Endothelial cell of hepatic sinusoid (primary cell): ENCODE measurements around the gene SNPH.

Source experiments
- in situ Hi-C: cut with HindIII; loops from 2 replicates; pipeline ENCODE4 v1.10.0; 2017; ENCODE audit warnings: low sequenced_read_pairs

SNPH gene

DNA sequence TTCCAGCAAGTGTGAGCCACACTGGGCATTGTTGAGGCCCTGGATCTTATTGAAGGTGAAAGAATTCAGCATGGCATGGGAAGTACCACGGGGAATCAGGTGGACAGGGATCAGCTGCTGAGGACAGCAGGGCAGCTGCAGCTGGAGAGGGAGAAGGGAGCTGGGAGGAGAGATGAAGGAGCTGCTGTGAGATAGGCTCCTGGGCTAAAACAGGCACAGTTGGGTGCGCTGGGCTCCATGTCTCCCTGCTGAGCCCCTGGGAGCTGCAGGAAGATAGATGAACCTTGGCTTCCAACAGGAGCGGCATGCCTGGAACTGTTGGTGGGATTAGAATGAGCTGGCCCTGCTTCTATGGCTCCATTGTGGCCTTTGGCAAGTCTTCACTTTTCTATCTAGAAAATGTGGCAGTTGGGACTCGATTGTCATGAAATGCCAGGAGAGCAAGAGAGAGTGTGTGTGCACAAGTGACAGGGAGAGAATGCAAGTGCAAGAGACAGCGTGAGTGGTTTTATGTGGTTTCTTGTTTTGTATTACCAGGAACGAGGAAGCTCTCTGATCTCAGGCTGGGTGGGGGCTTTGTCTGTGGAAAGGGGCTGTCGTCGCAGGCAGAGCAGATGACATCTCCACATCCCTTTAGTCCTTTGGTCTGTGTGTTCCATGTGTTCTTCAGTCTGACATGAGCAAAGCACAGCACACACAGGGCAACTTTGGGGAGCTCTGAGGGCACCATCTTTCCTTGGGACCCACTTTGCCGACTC is 20.4 kb downstream of the SNPH start:
- in situ Hi-C loops, result no loop called here

DNA sequence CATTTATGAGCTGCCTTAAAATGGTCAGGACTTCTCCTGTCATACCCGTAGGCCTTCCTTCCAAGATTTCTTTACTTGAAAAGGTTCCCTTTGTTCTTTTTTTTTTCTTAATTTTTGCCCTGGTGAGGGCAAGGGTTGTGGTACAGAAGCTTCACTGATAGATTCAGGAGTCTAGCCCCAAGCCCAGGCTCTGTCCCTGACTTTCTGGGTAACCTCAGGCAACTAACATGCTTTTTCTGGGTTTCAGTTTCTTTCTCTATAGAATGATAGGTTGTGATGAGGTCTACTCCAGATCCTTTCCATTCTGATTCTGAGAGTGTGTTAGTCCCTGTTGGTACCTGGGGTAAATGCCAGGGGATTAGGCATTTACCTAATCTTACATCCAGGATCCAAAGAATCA is 21.2 kb downstream of the SNPH start:
- in situ Hi-C loops, result no loop called here

DNA sequence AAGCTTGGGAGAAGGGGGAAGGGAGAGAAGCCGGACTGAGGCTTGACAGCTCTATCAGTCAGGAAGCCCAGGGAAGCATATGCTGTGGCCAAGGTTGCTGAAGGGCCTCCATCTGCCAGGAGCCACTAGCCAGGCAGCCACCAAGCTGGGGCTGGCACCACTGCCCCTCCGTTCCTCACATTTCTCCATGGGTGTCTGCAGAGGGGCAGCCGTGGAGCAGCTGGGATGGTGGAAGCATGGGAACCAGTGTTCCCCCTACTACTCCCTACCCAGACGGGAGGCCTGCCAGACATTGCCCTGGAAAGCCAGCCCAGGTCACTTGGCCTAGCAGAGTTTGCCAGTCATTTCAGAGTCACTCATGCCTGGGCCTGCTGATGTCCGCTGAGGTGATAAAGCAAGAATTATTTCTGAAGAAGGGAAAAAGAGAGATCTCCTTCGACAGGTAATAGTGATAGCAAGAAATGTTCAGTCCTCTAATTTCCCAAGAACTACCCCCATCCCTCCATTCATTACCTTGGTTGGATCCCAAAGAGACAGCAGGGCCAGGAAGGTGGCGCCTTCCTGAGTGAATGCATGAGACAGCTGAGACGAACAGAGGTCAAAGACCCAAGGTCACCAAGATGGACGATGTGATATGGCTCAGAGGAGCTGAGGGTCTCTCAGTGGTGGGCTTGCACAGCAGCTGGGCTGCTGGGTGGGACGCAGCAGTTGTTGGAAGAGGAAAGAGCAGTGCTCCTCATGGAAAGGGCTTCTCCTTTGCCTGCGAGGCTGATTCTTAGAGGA is 21.9 kb downstream of the SNPH start:
- in situ Hi-C loops, result no loop called here

DNA sequence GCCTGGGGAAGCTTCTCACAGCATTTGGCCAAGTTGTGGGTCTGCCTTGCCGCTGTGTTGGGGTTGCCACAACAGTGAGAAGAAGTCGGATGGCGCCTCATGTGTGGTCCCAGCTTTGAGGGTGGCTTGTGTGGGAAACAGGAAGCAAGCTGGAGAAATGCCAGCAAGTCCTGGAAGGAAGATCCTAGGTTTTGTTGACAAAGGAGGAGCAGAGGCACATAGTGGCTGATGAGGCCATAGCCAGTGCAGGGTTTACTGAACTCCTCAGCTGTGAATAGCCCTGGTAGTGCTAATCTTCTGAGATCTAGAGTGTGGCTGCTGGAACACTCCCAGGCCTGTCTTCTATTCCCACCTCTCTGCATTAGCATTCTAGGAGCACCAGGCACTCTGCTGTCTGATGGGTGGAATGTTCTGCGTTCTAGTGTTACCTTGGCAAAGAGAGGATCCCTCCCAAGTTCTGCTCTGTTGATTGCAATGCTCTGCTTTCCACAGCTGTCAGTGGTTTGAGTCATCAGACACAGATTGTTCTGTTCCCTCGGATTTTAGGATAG is 25.2 kb downstream of the SNPH start:
- in situ Hi-C loops, result no loop called here

DNA sequence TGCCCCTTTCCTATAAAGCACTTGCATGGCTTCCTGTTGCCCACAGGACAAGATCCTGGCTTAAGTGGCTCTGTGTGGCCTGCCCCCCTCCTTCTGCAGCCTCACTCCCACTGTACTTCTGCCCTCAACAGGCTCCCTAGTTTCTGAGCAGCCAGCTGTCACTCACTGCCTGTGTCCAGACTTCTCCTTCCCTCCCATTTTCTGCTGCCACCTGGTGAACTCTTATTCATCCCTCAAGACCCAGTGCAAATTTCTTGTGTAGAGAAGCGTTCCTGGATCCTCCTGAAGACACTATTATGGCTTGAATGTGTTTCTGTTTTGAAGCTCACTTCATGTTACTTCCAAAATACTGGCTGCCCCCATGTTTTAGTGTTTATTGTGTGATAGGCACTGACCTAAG is 26.5 kb downstream of the SNPH start:
- in situ Hi-C loops, result no loop called here

DNA sequence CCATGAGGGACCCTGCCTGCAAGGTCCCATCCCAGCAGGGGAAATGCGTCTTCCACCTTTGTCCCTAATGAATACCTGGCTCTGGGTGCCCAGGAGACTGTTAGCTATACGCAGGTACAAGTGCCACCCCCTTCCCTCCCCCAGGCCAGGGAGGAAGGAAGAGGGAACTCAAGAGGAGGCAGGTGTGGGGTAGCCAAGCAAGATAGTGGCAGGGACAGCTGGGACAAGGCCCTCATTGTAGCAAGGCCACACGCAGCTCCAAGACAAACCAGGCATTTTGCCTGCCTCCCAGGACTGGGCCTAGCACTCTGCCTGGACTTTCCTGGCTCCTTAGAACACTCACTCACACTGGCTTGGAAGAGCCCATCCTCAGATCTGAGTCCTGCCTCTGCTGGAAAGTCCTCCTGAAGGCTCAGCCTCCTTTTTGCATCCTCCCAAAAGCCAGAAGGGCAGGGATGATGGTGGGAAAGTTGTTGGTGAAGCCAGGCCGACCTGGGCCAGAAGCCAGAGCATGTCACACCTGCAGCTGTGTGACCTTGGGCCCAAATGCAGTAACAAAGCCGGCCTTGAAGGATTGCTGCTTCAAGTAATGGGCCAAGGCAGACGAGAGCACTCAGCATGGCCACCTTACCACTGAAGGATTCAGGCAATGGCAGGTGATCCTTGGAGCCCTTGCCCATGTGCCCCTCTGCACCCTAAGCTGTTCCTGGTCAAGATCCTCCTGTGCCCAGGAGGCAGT is 27.7 kb downstream of the SNPH start:
- in situ Hi-C loops, result no loop called here

DNA sequence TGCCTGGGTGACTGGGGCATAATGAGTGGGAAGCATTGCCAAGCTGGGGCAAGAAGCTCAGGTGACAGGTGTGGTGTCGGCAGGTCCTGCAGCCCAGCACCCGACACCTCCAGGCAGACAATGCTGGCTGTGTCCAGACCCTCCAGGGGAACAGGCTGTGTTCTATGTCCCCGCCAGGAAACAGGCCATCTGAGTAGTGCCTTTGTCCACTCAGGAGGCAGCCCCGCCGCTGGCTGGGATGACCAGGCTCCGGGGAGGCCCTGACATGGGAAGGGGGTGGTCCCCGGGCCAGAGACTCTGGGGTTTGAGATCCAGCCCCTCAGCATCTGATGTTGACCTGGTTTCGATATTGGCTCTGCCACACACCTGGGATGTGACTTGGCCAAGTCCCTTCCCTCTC is 28.4 kb downstream of the SNPH start:
- in situ Hi-C loops, result no loop called here

DNA sequence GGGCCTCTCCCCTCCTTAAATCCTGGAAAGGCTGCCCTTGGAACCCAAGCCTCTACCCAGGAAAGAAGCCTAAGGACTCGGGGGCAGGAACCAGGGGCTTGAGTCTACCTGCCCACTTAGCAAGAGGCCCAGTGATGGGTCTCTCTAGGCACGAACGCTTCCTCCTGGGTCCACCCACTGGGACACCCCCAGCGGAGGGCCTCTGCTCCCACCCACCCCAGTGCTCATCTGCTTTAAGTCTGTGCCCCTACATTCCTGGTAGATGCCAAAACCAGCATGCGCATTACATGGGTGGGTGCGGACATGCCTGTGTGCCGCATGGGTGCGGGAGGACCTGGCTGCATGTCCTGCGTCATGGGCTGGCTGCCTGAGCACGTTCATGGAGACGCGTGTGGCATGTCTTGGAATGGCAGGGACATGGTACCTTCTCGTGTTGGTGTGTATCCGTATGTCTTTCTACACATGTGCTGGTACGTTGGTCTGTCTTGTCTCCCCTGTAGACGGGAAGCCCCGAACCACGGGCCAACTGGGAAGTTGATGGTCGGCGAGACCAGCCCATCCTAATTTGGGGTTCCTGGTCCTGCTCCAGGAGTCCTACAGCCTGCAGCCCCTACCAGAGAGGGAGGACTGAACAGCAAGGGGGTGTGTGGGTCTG is 29.3 kb downstream of the SNPH start:
- in situ Hi-C loops, result no loop called here

DNA sequence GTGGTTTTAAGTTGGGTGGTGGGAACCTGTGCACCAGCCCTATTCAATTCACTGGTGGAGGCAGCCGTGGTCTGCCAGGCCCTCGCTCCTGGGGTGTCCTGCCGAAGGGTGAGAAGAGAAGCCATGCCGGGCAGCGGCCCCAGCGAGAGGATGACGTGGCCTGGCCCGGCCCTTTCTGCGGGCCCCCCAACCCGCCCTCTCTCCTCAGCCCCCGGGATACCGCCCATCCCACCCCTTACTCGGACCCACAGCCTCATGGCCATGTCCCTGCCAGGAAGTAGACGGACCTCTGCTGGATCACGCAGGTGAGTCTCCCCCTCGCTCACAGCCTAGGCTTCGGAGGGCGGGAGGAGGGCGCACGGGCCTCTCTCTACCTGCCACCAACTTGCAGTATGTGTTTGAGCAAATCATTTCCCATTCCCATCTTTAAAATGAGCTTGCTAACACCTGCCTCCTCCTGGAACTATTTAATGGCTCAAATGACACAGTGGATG is 30.1 kb downstream of the SNPH start:
- in situ Hi-C loops, result no loop called here

DNA sequence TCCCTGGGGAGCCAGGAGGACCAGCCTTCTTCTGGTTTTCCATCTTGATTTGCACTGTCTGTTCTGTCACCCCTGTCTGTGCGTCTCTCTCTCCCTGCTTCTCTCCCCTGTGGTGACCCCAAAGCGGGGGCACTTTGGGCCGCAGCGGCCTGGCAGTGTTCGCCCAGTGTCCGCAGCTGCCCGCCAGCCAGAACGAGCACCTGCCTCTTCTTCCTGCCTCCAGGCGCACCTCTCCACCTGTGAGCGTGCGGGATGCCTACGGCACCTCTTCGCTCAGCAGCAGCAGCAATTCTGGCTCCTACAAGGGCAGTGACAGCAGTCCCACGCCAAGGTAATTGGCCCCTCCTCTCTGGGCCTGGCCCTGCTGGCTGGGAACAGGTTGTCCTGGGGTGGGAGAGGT is 30.8 kb downstream of the SNPH start:
- in situ Hi-C loops, result no loop called here

DNA sequence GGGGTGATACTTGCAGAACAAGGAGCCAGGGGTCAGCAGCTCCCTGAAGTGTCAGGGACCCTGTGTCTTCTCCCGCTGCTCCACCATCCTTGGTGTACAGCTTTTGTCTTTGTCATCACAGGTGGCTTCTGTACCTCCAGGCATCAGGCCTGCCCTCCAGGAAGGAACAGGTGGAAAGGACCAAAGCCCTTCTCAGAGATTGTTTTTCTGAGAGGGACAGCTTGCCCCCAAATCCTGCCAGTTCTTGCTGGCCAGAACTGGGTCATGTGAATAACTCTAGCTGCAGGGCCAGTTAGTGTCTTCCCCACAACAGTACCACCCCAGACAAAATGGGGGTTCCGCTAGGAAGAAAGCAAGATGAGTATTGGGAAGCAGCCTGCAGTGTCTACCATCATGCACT is 31.4 kb downstream of the SNPH start:
- in situ Hi-C loops, result no loop called here

DNA sequence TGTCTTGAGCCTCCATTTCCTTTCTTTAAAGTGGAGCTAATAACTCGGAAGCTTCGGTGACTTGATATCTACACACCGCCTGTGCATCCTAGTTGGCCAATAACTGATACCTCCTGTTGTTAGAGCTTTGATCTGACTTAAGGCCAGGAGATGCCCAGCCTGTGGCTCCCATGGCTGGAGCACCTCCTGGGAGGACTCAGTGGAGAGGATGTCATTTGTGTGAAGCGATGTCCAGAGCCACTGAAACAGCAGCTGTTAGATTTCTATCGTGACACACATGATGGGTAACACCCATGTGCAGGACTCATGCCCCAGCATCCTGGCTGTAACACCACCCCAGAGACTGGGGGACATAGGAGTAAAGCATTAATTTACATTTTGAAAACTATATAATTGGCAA is 32.1 kb downstream of the SNPH start:
- in situ Hi-C loops, result no loop called here

DNA sequence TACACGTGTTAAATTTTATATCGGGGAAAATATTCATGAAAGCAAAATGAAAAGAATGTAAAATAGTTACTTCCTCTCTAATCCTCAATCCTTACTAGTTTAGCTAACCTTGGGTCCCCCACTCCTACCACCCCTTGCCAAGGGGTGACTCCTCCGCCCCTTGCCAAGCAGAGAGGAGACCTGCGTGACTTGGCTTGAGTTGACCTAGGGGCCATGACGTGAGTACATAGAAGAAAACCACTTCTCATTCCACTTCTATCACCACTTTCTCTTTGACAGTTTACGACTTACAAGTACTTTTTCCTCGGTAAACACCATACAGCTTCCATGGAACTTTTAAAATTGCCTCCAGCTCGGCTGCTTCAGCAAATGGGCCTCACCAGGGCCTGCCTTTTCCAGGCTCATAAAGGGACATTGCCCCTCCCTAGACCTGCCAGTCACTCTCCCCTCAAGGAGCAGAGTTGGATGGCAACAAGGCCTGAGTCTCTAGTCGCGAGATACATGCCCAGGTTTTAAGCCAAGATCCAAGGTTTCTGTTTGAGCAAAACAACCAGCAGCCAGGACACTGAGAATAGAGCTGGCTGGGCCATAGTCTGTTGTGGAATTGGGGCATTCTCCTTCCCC is 32.9 kb downstream of the SNPH start:
- in situ Hi-C loops, result no loop called here

DNA sequence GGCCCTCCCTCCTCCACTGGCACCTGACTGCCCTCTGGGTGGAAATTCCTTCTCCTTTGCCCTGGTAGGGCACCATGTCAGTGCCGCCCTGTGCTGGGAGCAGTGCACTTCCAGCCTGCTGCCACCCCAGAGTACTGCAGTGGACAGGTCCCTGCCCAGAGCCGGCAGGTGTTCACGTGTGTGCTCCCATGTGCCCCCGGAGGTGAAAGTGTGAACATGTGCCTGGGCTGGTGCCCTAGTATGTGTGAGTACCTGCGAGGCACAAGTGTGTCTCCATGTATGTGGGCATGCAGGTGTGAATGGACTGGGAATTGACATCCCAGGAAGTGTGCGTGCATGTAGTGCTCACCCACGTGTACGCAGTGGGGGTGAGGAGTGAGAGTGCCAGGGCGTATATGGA is 33.4 kb downstream of the SNPH start:
- in situ Hi-C loops, result no loop called here

DNA sequence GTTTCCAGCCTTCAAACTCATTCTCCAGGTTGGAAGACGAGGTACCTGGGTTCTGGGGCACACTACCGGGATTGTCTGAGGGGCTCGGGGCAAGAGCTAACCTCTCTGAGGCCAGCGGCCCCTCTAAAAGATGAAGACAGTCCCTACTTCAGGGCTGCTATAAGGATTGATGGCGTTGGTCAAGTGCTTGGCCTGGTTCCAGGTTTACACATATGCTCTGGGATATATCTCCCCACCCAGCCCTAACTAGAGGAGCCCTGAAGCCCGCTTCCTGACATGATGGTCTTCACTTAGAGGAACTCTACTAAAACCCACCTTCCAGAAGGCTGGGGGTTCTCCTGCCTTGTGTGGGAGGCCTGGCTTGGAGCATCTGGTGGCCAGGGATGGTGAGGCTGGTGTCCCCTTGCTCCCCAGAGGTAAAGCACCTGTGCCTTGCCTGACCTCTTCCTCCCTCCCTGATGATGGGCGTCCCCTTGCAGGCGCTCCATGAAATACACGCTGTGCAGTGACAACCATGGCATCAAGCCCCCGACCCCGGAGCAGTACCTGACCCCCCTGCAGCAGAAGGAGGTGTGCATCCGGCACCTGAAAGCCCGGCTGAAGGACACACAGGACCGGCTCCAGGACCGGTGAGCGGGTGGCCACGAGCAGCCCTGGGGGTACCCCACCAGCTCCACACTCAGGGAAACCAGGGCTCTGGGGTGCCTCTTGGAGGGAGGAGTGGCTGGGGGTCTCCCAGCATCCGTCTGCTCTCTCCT is 34.2 kb downstream of the SNPH start:
- in situ Hi-C loops, result no loop called here

DNA sequence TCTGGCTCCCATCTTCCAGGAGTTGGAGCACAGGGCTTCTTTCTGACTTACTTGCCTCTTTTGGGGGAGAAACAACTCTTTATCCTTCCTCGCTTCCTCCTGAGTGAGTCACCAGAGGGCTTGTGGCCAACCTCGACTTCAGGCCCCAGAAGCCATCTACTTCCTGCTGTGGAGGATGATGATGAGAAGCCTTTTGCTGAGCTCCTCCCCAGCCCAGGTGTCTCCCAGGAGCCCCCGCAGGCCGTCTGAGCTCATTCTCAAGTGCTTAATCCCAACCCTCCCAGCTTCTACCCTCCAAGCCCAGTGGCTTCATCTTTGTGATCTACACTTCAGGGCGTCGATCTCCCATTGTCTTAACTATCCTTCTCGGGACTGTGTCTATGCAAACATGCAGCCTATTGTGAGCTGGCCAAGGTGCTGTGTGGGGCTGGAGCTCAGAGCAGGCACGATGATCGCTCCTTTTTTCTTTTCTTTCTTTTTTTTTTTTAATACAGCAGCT is 35.0 kb downstream of the SNPH start:
- in situ Hi-C loops, result no loop called here

DNA sequence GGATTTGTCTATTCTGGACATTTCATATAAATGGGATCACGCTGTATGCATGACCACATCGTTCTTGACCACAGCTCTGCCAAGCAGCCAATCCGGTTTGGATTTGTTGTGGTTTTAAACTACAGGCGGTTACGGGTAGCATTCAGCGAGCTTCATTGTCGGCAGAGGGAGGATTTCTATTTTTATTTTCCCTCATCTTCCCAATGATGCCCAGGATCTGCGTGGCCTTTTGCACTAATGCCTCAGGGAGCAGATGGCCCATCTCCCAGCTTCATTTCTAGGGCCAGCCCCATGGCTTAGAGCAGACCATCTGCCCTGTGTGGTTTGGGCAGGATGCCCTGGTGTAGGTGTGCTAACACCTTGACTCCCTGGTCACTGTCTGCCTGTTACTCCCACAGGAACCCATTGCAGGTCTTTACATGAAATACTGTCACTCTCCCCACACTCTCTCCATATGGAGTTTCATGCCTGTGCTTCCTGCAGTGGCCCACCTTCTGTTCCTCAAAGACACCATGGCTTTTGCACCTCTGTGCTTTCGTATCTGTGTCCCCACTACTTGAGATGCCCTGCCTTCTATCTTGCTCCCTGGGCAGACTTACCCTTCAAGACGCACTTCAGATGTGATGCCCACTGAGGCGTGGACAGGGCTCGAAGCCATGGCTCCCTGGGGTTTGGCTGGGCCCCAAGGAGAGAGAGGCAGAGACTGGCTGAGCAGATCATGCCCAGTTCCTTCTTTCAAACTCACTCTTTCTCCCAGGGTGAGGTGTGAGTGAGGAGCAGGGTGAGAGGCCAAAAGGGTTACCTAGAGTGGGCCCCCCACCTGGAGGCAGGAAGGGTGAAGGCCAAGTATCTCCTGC is 36.8 kb downstream of the SNPH start:
- in situ Hi-C loops, result no loop called here

DNA sequence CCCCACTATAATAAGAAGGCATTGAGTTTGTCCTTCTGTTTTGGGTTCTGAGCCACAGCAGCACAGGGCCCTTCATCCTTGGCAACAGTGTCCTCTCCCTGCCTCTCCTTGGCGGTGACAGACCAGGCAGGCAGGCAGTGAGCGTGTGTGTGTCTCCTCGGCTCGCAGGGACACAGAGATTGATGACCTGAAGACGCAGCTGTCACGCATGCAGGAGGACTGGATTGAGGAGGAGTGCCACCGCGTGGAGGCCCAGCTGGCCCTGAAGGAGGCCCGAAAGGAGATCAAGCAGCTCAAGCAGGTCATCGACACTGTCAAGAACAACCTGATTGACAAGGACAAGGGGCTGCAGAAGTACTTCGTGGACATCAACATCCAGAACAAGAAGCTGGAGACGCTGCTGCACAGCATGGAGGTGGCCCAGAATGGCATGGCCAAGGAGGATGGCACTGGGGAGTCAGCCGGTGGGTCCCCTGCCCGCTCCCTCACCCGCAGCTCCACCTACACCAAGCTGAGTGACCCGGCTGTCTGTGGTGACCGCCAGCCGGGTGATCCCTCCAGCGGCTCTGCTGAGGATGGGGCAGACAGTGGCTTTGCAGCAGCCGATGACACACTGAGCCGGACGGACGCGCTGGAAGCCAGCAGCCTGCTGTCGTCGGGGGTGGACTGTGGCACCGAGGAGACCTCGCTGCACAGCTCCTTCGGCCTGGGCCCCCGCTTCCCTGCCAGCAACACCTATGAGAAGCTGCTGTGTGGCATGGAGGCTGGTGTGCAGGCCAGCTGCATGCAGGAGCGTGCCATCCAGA is 38.8 kb downstream of the SNPH start:
- in situ Hi-C loops, result loop anchor here (5.0 kb wide), 1 partner anchor 132 kb away; no protein-coding TSS in a partner anchor
